Endothelial cell of hepatic sinusoid (primary cell): ENCODE results near the gene CDC14A.
"Not testable (repeated sequence)": the region's sequence is repeated elsewhere in the genome, so short reads cannot be mapped to it uniquely, and the experiment has no call there.

Experiments used
- in situ Hi-C: cut with HindIII; loops from 2 replicates; pipeline ENCODE4 v1.10.0; 2017; ENCODE audit warnings: low sequenced_read_pairs

Gene CDC14A

GRCh38 chr1:100361511-100362089, 9.3 kb downstream of the CDC14A start:
- in situ Hi-C loops = no loop called here

DNA sequence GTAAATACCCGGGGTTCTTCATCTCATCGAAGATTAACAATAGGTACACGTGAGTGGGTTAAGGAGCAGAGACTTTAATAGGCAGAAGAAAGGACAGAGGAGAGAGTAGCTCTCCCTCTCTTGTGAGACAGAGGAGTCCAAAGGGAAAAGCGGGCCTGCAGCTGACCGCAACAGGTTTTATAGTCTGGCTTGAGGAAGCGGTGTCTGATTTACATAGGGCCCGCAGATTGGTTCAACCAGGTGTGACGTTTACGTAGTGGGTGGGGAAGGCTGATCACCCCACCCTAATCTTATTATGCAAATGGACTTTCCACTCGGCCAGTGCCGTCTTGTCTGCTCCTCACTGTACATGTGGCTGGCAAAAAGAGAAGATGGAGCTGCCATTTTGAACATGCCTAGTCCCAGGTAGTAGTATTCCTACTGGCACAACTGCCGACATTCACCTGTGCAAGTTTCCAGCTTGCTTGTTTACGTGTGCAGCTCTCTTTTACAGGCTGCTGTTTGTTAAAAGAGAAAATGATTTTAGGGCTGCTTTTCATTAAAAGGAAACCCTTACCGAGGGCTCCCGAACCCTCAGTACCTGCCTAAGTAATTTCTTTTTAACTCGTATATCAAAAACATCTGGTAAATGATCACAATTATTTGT, 10.6 kb downstream of the CDC14A start:
- in situ Hi-C loops = no loop called here

GRCh38 chr1:100363831-100364230, 11.5 kb downstream of the CDC14A start:
- in situ Hi-C loops = no loop called here

GRCh38 chr1:100364697-100365096, 12.4 kb downstream of the CDC14A start:
- in situ Hi-C loops = no loop called here

- in situ Hi-C loops = no loop called here
These were observed 13.9 kb downstream of the CDC14A start for GRCh38 chr1:100366209-100366525.

DNA sequence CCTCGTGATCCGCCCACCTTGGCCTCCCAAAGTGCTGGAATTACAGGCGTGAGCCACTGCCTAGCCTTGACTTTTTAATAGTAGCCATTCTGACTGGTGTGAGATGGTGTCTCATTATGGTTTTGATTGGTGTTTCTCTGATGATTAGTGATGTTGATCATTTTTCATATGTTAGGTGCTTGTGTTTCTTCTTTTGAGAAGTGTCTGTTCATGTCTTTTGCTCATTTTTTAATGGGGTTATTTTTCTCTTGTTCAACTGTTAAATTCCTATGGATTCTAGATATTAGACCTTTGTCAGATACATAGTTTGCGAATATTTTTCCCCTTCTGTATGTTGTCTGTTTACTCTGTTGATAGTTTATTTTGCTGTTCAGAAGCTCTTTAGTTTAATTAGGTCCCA, 17.0 kb downstream of the CDC14A start:
- in situ Hi-C loops = not testable (repeated sequence)

- in situ Hi-C loops = not testable (repeated sequence)
These were observed 21.6 kb downstream of the CDC14A start for GRCh38 chr1:100373953-100374352.

GRCh38 chr1:100376890-100377289, 24.6 kb downstream of the CDC14A start:
- in situ Hi-C loops = not testable (repeated sequence)

DNA sequence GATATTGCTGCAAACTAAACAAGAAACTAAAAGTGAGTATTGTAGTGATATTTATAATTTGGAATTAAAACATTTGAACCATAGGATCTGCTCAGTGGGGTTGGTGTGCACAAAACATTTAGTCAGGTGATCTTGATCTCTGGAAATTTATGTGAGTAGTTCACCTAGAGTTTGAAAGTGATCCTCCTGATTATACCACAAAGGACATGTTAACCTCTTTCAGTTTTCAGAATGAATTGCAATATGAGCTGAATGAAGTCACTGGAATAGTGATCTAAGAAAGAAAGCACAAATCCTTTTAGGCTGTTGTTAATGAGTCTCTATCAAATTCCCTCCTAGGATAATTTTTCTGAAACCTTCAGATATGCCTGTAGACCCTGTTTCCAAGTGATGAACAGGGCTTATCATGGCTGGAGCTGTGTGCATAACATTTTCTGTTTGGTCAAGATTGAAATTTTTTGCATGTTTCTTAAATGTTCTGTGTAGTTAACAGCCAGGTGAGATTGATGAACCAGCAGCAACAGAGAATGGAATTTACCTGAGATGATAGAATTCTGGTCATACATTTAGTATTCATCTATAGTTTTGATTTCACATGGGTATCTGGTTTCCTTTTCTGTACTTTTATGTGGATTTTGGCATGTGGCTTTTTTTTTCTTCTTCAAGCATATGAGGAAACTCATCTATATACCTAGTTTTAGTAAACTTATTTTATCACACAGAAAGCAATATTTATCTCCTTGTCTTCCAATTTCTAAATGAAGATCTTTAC, 25.5 kb downstream of the CDC14A start:
- in situ Hi-C loops = no loop called here

DNA sequence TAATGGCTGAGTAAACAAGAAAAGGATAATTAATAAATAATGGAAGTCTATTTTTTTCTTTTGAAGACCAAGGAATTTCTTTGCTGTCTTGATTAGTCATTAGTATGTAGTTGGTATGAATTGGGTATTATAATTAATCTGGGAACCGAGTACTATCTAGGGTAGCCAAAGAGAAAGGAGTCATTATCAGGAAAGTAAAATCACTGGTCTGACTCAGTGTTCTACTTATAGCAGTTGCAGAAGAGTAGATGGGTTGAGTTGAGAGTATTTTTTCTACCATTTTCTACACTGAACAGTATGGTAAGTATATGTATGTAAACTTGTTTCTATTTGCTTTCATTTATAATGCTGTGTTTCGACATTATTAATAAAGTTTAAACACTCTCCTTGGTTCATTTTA, 26.6 kb downstream of the CDC14A start:
- in situ Hi-C loops = no loop called here

DNA sequence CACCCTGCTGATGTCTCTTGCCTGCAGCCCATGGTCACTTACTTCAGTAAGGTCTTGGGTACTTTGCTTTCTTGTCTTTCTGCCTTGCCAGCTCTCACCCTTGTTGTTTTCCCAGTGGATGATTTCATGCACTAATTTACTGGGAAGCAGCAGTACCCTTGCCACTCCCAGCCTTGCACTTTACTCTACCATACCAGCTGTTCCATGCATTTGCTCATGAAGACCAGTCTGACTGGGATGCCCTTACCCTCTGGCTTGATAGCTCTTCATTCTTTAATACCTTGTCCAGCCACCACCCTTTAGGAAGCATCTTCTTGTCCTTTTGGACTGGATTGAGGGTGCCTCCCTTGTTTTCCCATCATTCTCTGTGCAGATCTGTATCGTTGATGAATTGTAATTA, 28.3 kb downstream of the CDC14A start:
- in situ Hi-C loops = loop anchor here (5.0 kb wide), 1 partner anchor 72 kb away; no protein-coding TSS in a partner anchor

DNA sequence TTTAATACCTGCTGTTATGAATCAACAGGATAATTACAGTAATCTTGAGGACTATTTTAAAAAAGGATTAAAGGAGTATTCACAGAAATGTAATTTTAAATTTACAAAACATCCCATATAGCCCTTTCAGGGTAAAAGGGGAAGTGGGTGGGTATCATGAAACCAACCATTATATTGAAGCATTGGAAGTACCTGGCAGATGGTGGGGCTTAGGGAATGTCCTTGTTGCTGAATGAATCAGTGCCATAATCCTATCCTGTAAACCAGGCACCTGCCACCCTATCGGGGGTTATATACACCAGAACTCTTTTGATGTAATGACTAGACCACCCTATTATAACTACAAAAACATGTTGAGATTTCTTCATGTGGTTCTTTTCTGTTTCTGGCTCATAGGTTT, 30.4 kb downstream of the CDC14A start:
- in situ Hi-C loops = loop anchor here (5.0 kb wide), 1 partner anchor 70 kb away; no protein-coding TSS in a partner anchor

GRCh38 chr1:100383743-100384405, 31.6 kb downstream of the CDC14A start:
- in situ Hi-C loops = loop anchor here (5.0 kb wide), 1 partner anchor 68 kb away; no protein-coding TSS in a partner anchor

- in situ Hi-C loops = no loop called here
These were observed 34.9 kb downstream of the CDC14A start for GRCh38 chr1:100387209-100387608.

DNA sequence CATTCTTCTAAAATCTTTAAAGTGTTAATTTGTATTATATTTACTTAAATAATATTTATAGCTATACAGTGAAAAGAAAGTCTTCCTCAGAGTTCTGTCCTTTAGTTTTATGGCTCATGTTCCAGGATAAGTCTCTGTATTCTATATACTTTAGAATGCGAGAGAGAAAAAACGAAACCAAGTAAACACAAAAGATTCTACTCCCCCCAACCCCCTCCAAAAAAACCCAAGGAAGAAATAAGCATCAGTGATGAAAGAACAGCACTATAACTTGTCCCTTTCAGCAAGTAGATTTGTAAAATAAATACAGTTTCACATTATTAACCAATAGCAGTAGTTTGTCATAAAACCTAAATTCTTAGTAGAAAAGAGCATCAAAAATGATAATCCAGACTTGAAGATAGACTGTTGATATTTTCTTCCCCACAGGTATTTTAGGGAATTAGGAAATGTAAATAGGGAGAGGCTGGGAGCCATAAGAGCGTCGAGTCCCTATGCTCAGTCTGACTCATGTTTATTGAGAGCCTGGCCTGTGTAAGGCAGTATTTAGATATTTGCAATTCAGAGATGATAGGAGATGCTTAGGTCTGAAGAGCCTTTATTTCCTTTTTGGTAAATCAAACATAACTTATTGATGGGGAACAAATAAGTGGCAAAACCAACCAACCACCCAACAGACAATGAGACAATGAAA, 35.5 kb downstream of the CDC14A start:
- in situ Hi-C loops = no loop called here

- in situ Hi-C loops = no loop called here
These were observed 38.2 kb downstream of the CDC14A start for GRCh38 chr1:100390531-100390930.

- in situ Hi-C loops = no loop called here
These were observed 39.4 kb downstream of the CDC14A start for GRCh38 chr1:100391675-100392074.

DNA sequence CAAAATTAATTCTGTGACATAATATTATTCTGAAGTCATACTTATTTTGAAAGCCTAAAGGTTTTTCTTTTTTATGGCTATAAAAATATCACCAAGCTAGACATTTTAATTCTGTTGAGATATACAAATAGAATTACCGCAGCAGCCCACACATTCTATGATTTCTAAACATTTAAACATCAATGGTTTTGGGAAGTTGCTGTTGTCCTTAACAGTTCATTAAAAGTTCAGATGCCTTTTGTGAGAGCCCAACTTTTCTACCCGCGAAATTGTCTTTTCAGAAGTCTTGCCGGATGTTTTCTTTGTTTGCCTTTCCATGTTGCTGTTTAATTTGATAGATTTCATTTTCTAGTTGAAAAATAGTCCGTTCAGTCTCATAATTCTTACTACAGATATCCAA, 40.5 kb downstream of the CDC14A start:
- in situ Hi-C loops = no loop called here

- in situ Hi-C loops = no loop called here
These were observed 42.0 kb downstream of the CDC14A start for GRCh38 chr1:100394285-100394684.

DNA sequence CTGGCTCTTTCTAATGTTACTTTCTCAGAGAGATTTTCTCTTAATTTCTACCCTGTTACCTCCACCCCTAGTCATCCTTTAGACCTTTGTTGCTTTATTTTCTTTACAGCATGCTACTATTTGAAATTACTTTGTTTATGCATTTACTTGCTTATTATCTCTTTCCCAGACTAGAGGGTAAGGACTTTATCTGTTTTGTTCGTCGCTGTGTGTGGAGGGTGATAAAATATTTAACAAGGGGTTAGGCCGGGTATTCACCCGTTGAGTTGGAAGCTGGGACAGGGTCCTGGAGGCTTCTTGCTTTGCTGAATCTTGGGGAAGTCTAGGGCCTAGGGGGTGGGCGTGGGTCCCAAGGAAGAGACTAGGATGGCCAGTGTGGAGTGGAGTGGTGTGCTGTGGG, 43.6 kb downstream of the CDC14A start:
- in situ Hi-C loops = no loop called here

DNA sequence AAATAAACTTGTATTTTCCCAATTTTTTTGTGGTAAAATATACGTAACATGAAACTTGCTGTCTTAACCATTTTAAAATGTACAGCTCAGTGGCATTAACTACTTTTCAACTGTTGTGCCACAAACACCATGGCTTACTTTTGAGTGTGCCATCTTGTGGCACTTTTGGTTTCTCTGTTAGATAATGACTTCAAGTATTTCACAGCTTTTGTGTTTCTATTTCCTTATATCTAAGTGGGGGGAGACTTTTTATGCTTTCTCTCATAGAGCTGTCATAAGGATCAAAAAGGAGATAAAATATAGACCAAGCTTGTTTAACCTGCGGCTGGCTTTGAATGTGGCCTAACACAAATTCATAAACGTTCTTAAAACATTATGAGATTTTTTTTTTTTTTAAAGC, 44.3 kb downstream of the CDC14A start:
- in situ Hi-C loops = no loop called here
